ENCODE measurements around the gene ATAD2B.
"Not testable (repeated sequence)": the region's sequence is repeated elsewhere in the genome, so short reads cannot be mapped to it uniquely, and the experiment has no call there.

The ATAD2B gene

GRCh38 chr2:23782646-23783045 is 144.3 kb downstream of the ATAD2B start:
- H3K36me3 ChIP-seq (ENCODE audit: control insufficient read depth in 1 of 2, insufficient read depth in 2 of 2, low read length in 2 of 2): peaks cover 3 to 25% of the 10 kb centered on the region in 2 donors
- H3K9me3 ChIP-seq (ENCODE audit: control insufficient read depth in 1 of 2, low read length in 2 of 2): no peaks in the 10 kb centered on the region

GRCh38 chr2:23782126-23782525 is 144.8 kb downstream of the ATAD2B start:
- no peaks in the 10 kb centered on the region for H3K27me3 ChIP-seq (ENCODE audit: low read depth, low read length)

More at GRCh38 chr2:23782646-23783045, 144.3 kb downstream of the ATAD2B start:
- H3K27ac ChIP-seq (ENCODE audit: low read length): no peak overlapping the region
- no peak overlapping the region for H3K4me3 ChIP-seq (ENCODE audit: low read depth in 1 of 2, low read length in 2 of 2)
- H3K4me1 ChIP-seq (ENCODE audit: control insufficient read depth in 1 of 2, insufficient read depth in 2 of 2, low read length in 2 of 2): no peaks in the 10 kb centered on the region
- no peaks in the 10 kb centered on the region for H3K27me3 ChIP-seq (ENCODE audit: low read depth, low read length)

GRCh38 chr2:23780465-23780864 is 146.5 kb downstream of the ATAD2B start:
- peaks cover 9 to 16% of the 10 kb centered on the region in 2 donors for H3K36me3 ChIP-seq (ENCODE audit: control insufficient read depth in 1 of 2, insufficient read depth in 2 of 2, low read length in 2 of 2)

More at GRCh38 chr2:23782126-23782525, 144.8 kb downstream of the ATAD2B start:
- Histone ChIP-seq H3K27ac (ENCODE audit: low read length) (no peak overlapping the region), H3K4me1 (ENCODE audit: control insufficient read depth in 1 of 2, insufficient read depth in 2 of 2, low read length in 2 of 2) (no peaks in the 10 kb centered on the region), H3K4me3 (ENCODE audit: low read depth in 1 of 2, low read length in 2 of 2) (no peak overlapping the region), H3K36me3 (ENCODE audit: control insufficient read depth in 1 of 2, insufficient read depth in 2 of 2, low read length in 2 of 2) (peaks cover 3 to 25% of the 10 kb centered on the region in 2 donors), H3K9me3 (ENCODE audit: control insufficient read depth in 1 of 2, low read length in 2 of 2) (no peaks in the 10 kb centered on the region)

GRCh38 chr2:23777826-23778225 is 149.1 kb downstream of the ATAD2B start:
- Histone ChIP-seq H3K27me3 (ENCODE audit: low read depth, low read length) (no peaks in the 10 kb centered on the region), H3K9me3 (ENCODE audit: control insufficient read depth in 1 of 2, low read length in 2 of 2) (no peaks in the 10 kb centered on the region), H3K4me3 (ENCODE audit: low read depth in 1 of 2, low read length in 2 of 2) (no peak overlapping the region), H3K36me3 (ENCODE audit: control insufficient read depth in 1 of 2, insufficient read depth in 2 of 2, low read length in 2 of 2) (peaks cover 13 to 17% of the 10 kb centered on the region in 2 donors), H3K27ac (ENCODE audit: low read length) (no peak overlapping the region), H3K4me1 (ENCODE audit: control insufficient read depth in 1 of 2, insufficient read depth in 2 of 2, low read length in 2 of 2) (no peaks in the 10 kb centered on the region)

More at GRCh38 chr2:23780465-23780864, 146.5 kb downstream of the ATAD2B start:
- not testable (repeated sequence) for H3K27ac ChIP-seq (ENCODE audit: low read length); H3K4me1 ChIP-seq (ENCODE audit: control insufficient read depth in 1 of 2, insufficient read depth in 2 of 2, low read length in 2 of 2); H3K4me3 ChIP-seq (ENCODE audit: low read depth in 1 of 2, low read length in 2 of 2); H3K9me3 ChIP-seq (ENCODE audit: control insufficient read depth in 1 of 2, low read length in 2 of 2); H3K27me3 ChIP-seq (ENCODE audit: low read depth, low read length)

GRCh38 chr2:23776021-23776420 is 150.9 kb downstream of the ATAD2B start:
- Histone ChIP-seq H3K27me3 (ENCODE audit: low read depth, low read length) (no peaks in the 10 kb centered on the region), H3K27ac (ENCODE audit: low read length) (no peak overlapping the region), H3K9me3 (ENCODE audit: control insufficient read depth in 1 of 2, low read length in 2 of 2) (no peaks in the 10 kb centered on the region), H3K4me1 (ENCODE audit: control insufficient read depth in 1 of 2, insufficient read depth in 2 of 2, low read length in 2 of 2) (no peaks in the 10 kb centered on the region), H3K36me3 (ENCODE audit: control insufficient read depth in 1 of 2, insufficient read depth in 2 of 2, low read length in 2 of 2) (peaks cover 14 to 20% of the 10 kb centered on the region in 2 donors), H3K4me3 (ENCODE audit: low read depth in 1 of 2, low read length in 2 of 2) (no peak overlapping the region)

- no peaks in the 10 kb centered on the region for H3K4me1 ChIP-seq (ENCODE audit: control insufficient read depth in 1 of 2, insufficient read depth in 2 of 2, low read length in 2 of 2)
- H3K4me3 ChIP-seq (ENCODE audit: low read depth in 1 of 2, low read length in 2 of 2): no peak overlapping the region
- H3K27ac ChIP-seq (ENCODE audit: low read length): no peak overlapping the region
- no peaks in the 10 kb centered on the region for H3K9me3 ChIP-seq (ENCODE audit: control insufficient read depth in 1 of 2, low read length in 2 of 2)
- H3K36me3 ChIP-seq (ENCODE audit: control insufficient read depth in 1 of 2, insufficient read depth in 2 of 2, low read length in 2 of 2): peaks cover 16 to 29% of the 10 kb centered on the region in 2 donors
- no peaks in the 10 kb centered on the region for H3K27me3 ChIP-seq (ENCODE audit: low read depth, low read length)
These were observed 154.2 kb downstream of the ATAD2B start for GRCh38 chr2:23772684-23773083.

GRCh38 chr2:23772056-23772455 is 154.9 kb downstream of the ATAD2B start:
- H3K27ac ChIP-seq (ENCODE audit: low read length): no peak overlapping the region
- H3K4me3 ChIP-seq (ENCODE audit: low read depth in 1 of 2, low read length in 2 of 2): no peak overlapping the region
- H3K36me3 ChIP-seq (ENCODE audit: control insufficient read depth in 1 of 2, insufficient read depth in 2 of 2, low read length in 2 of 2): peaks cover 16 to 29% of the 10 kb centered on the region in 2 donors
- no peaks in the 10 kb centered on the region for H3K9me3 ChIP-seq (ENCODE audit: control insufficient read depth in 1 of 2, low read length in 2 of 2)
- H3K4me1 ChIP-seq (ENCODE audit: control insufficient read depth in 1 of 2, insufficient read depth in 2 of 2, low read length in 2 of 2): no peaks in the 10 kb centered on the region
- H3K27me3 ChIP-seq (ENCODE audit: low read depth, low read length): no peaks in the 10 kb centered on the region

GRCh38 chr2:23769364-23769763 is 157.6 kb downstream of the ATAD2B start:
- peaks cover 16 to 23% of the 10 kb centered on the region in 2 donors for H3K36me3 ChIP-seq (ENCODE audit: control insufficient read depth in 1 of 2, insufficient read depth in 2 of 2, low read length in 2 of 2)
- no peaks in the 10 kb centered on the region for H3K4me1 ChIP-seq (ENCODE audit: control insufficient read depth in 1 of 2, insufficient read depth in 2 of 2, low read length in 2 of 2)
- no peak overlapping the region for H3K27ac ChIP-seq (ENCODE audit: low read length)
- no peaks in the 10 kb centered on the region for H3K27me3 ChIP-seq (ENCODE audit: low read depth, low read length)
- no peaks in the 10 kb centered on the region for H3K9me3 ChIP-seq (ENCODE audit: control insufficient read depth in 1 of 2, low read length in 2 of 2)
- no peak overlapping the region for H3K4me3 ChIP-seq (ENCODE audit: low read depth in 1 of 2, low read length in 2 of 2)

GRCh38 chr2:23767876-23768621 is 158.9 kb downstream of the ATAD2B start:
- Histone ChIP-seq H3K27ac (ENCODE audit: low read length) (no peak overlapping the region), H3K27me3 (ENCODE audit: low read depth, low read length) (no peaks in the 10 kb centered on the region), H3K36me3 (ENCODE audit: control insufficient read depth in 1 of 2, insufficient read depth in 2 of 2, low read length in 2 of 2) (peaks cover 9 to 22% of the 10 kb centered on the region in 2 donors), H3K4me3 (ENCODE audit: low read depth in 1 of 2, low read length in 2 of 2) (no peak overlapping the region), H3K4me1 (ENCODE audit: control insufficient read depth in 1 of 2, insufficient read depth in 2 of 2, low read length in 2 of 2) (no peaks in the 10 kb centered on the region), H3K9me3 (ENCODE audit: control insufficient read depth in 1 of 2, low read length in 2 of 2) (no peaks in the 10 kb centered on the region)

GRCh38 chr2:23762141-23762540 is 164.8 kb downstream of the ATAD2B start:
- no peak overlapping the region for H3K4me3 ChIP-seq (ENCODE audit: low read depth in 1 of 2, low read length in 2 of 2)
- no peaks in the 10 kb centered on the region for H3K4me1 ChIP-seq (ENCODE audit: control insufficient read depth in 1 of 2, insufficient read depth in 2 of 2, low read length in 2 of 2)
- H3K27ac ChIP-seq (ENCODE audit: low read length): no peak overlapping the region
- H3K36me3 ChIP-seq (ENCODE audit: control insufficient read depth in 1 of 2, insufficient read depth in 2 of 2, low read length in 2 of 2): peaks cover 0 to 12% of the 10 kb centered on the region in 2 donors
- no peaks in the 10 kb centered on the region for H3K9me3 ChIP-seq (ENCODE audit: control insufficient read depth in 1 of 2, low read length in 2 of 2)
- no peaks in the 10 kb centered on the region for H3K27me3 ChIP-seq (ENCODE audit: low read depth, low read length)

GRCh38 chr2:23761638-23762037 is 165.3 kb downstream of the ATAD2B start:
- Histone ChIP-seq H3K4me3 (ENCODE audit: low read depth in 1 of 2, low read length in 2 of 2) (no peak overlapping the region), H3K27me3 (ENCODE audit: low read depth, low read length) (no peaks in the 10 kb centered on the region), H3K36me3 (ENCODE audit: control insufficient read depth in 1 of 2, insufficient read depth in 2 of 2, low read length in 2 of 2) (peaks cover 0 to 15% of the 10 kb centered on the region in 2 donors), H3K4me1 (ENCODE audit: control insufficient read depth in 1 of 2, insufficient read depth in 2 of 2, low read length in 2 of 2) (no peaks in the 10 kb centered on the region), H3K27ac (ENCODE audit: low read length) (no peak overlapping the region), H3K9me3 (ENCODE audit: control insufficient read depth in 1 of 2, low read length in 2 of 2) (no peaks in the 10 kb centered on the region)

GRCh38 chr2:23760736-23761135 is 166.2 kb downstream of the ATAD2B start:
- H3K27ac ChIP-seq (ENCODE audit: low read length): no peak overlapping the region
- H3K9me3 ChIP-seq (ENCODE audit: control insufficient read depth in 1 of 2, low read length in 2 of 2): no peaks in the 10 kb centered on the region
- peaks cover 0 to 15% of the 10 kb centered on the region in 2 donors for H3K36me3 ChIP-seq (ENCODE audit: control insufficient read depth in 1 of 2, insufficient read depth in 2 of 2, low read length in 2 of 2)
- no peak overlapping the region for H3K4me3 ChIP-seq (ENCODE audit: low read depth in 1 of 2, low read length in 2 of 2)
- H3K27me3 ChIP-seq (ENCODE audit: low read depth, low read length): no peaks in the 10 kb centered on the region
- no peaks in the 10 kb centered on the region for H3K4me1 ChIP-seq (ENCODE audit: control insufficient read depth in 1 of 2, insufficient read depth in 2 of 2, low read length in 2 of 2)

Measured in muscle layer of duodenum (tissue), 2 donors.